Measurements from ENCODE around the gene UGT3A1.
"Not testable (repeated sequence)": the region's sequence is repeated elsewhere in the genome, so short reads cannot be mapped to it uniquely, and the experiment has no call there.

UGT3A1 gene

DNA sequence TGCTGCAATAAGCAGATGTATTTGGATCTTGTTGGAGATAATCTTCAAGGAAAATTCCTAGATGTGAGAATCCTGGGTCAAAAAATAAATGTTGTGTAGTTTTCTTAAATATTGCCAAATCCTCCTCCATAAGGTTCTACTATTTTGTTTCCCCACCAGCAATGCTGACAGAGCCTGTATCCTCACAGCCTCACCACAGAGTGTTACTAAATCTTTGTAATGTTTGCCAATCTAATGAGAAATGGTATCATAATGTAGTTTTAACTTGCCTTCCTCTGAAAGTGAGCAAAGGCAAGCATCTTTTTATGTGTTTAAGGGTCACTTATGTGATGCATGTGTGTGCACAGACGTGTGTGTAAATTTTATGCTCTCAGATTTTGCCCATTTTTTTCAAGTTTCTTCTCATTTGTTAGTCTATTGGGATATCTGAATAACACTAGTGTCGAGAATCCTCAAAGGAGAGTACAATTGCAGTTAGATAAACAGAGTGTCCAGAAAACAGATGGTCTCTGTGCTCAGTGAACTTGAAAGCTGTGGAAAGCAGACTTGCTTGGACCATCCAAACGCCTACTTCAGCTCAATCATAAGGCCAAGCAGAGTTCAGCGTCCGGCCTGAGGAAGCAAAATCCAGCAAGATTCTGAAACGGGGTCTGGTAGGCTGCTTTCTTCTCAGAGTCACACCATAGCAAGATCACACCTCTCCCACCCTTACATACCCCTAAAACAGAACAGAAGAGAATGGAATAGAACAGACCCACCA lies 35.7 kb upstream of the UGT3A1 start:
- TF ChIP-seq TAF1 (IDR thresholded peaks at IDR 0.05; ENCODE audit: low read depth, low read length): no peak
- DNase-seq (ENCODE audit: insufficient read length, low spot score) (no peak), FAIRE-seq (no peak)

DNA sequence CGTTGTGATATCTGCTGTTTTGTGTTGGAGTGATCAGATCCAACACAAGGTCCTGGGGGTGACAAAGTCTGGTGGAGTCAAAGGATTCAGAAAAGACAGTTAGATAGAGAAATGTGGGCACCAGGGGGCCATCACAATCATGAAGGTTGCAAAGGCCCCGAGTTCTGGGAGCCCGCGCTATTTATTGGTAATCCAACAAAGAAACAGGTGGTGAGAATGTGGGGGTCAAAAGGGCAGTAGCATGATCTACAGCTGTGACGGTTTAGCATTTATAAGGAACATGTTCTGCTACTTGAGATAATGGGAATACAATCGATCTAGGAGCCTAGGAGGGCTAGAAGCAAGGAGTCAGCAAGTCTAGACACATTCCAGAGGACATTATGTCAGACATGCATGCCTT lies 31.1 kb upstream of the UGT3A1 start:
- not testable (repeated sequence) for FAIRE-seq; DNase-seq (ENCODE audit: insufficient read length, low spot score)

DNA sequence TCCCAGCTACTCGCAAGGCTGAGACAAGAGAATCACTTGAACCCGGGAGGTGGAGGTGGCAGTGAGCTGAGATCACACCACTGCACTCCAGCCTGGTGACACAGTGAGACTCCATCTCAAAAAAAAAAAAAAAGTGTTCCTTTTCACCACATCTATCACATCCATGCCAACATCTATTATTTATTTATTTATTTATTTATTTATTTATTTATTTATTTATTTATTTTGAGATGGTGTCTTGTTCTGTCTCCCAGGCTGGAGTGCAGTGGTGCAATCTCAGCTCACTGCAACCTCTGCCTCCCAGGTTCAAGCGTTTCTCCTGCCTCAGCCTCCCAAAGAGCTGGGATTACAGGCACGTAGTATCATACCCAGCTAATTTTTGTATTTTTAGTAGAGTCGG lies 28.4 kb upstream of the UGT3A1 start:
- not testable (repeated sequence) for DNase-seq (ENCODE audit: insufficient read length, low spot score); FAIRE-seq

DNA sequence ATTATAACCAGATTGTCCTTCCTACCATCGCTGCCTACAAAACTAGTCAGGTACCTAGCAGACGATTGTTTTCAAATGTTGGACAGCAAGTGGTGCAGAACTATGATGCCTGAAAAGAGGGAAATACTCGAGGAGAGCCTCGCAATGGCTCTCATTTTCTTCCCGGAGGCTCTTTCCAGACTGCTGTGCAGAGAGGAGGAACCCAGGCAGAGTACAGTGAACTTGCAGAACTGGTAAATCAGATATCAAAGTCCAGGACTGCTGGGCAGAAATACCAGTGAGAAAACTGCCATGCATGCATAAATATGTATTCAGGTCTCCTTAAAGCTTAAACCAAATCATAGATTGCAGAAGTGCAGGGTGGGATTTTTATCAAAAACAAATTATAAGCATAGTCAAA lies 26.4 kb upstream of the UGT3A1 start:
- TF ChIP-seq SPI1 (IDR thresholded peaks at IDR 0.05; ENCODE audit: low read depth, low read length) (no peak), POLR2A (IDR thresholded peaks at IDR 0.05; ENCODE audit: low read depth, low read length) (no peak), PAX5 (IDR thresholded peaks at IDR 0.05; ENCODE audit: insufficient read depth, low read length, severe bottlenecking) (no peak), POU2F2 (IDR thresholded peaks at IDR 0.05; ENCODE audit: low read depth, low read length) (no peak), POLR2AphosphoS5 (IDR thresholded peaks at IDR 0.05; ENCODE audit: low read depth, low read length) (no peak), TAF1 (IDR thresholded peaks at IDR 0.05; ENCODE audit: low read depth, low read length) (no peak)
- DNase-seq (ENCODE audit: insufficient read length, low spot score) (no peak), FAIRE-seq (no peak)

DNA sequence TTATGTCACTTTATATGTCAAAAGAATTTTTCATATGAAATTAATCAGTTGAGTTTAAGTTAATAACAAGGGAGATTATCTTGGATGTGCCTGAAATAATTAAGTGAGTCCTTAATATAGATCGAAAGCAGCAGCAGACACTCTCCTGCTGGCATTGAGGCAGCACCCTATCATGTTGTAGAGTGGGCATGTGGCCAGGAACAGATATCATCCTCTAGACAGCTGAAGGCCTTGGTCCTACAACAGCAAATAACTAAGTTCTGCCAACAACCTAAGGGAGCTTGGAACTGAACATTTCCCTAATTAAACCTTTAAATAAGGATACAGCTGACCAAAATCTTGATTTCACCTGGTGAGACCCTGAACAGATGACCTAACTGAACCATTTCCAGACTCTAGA lies 25.8 kb upstream of the UGT3A1 start:
- TF ChIP-seq TAF1 (IDR thresholded peaks at IDR 0.05; ENCODE audit: low read depth, low read length) (no peak), PAX5 (IDR thresholded peaks at IDR 0.05; ENCODE audit: insufficient read depth, low read length, severe bottlenecking) (no peak), POLR2AphosphoS5 (IDR thresholded peaks at IDR 0.05; ENCODE audit: low read depth, low read length) (no peak), SPI1 (IDR thresholded peaks at IDR 0.05; ENCODE audit: low read depth, low read length) (no peak), POU2F2 (IDR thresholded peaks at IDR 0.05; ENCODE audit: low read depth, low read length) (no peak), POLR2A (IDR thresholded peaks at IDR 0.05; ENCODE audit: low read depth, low read length) (no peak)
- DNase-seq (ENCODE audit: insufficient read length, low spot score): no peak
- FAIRE-seq: no peak

DNA sequence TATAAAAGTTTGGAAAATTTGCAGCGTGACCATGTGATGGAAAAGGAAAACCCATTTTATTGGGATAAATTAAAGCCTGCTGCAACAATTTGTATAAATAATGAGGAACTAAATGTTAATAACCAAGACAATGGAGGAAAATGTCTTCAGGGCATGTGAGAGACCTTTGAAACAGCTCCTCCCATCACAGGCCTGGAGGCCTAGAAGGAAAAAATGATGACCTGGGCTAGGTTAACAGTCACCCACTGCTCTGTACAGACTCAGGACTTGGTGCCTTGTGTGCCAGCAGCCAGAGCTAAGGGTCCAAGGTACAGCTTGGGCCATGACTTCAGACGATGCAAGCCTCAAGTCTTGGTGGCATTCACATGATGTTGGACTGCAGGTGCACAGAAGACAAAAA lies 22.0 kb upstream of the UGT3A1 start:
- no peak for FAIRE-seq
- TF ChIP-seq POLR2AphosphoS5 (IDR thresholded peaks at IDR 0.05; ENCODE audit: low read depth, low read length) (no peak), TAF1 (IDR thresholded peaks at IDR 0.05; ENCODE audit: low read depth, low read length) (no peak), POLR2A (IDR thresholded peaks at IDR 0.05; ENCODE audit: low read depth, low read length) (no peak), SPI1 (IDR thresholded peaks at IDR 0.05; ENCODE audit: low read depth, low read length) (no peak), PAX5 (IDR thresholded peaks at IDR 0.05; ENCODE audit: insufficient read depth, low read length, severe bottlenecking) (no peak), POU2F2 (IDR thresholded peaks at IDR 0.05; ENCODE audit: low read depth, low read length) (no peak)
- DNase-seq (ENCODE audit: insufficient read length, low spot score): no peak

DNA sequence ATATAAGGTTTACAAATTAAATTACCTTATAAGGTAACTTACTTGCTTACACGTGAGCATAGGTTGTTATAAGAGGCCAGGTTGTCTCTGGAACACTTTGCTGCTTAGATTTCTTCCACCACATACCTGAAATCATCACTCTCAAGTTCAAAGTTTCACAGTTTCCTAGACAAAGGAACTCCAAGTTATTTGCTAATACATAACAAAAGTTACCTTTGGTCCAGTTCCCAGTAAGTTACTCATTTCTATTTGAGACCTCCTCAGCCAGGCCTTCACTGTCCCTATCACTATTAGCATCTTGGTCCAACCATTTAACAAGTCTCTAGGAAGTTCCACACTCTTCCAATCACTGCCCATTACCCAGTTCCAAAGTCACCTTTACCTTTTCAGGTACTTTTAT lies 18.5 kb upstream of the UGT3A1 start:
- FAIRE-seq (no peak), DNase-seq (ENCODE audit: insufficient read length, low spot score) (no peak)
- TF ChIP-seq SPI1 (IDR thresholded peaks at IDR 0.05; ENCODE audit: low read depth, low read length) (no peak), PAX5 (IDR thresholded peaks at IDR 0.05; ENCODE audit: insufficient read depth, low read length, severe bottlenecking) (no peak), POLR2A (IDR thresholded peaks at IDR 0.05; ENCODE audit: low read depth, low read length) (no peak), POU2F2 (IDR thresholded peaks at IDR 0.05; ENCODE audit: low read depth, low read length) (no peak), TAF1 (IDR thresholded peaks at IDR 0.05; ENCODE audit: low read depth, low read length) (no peak), POLR2AphosphoS5 (IDR thresholded peaks at IDR 0.05; ENCODE audit: low read depth, low read length) (no peak)

DNA sequence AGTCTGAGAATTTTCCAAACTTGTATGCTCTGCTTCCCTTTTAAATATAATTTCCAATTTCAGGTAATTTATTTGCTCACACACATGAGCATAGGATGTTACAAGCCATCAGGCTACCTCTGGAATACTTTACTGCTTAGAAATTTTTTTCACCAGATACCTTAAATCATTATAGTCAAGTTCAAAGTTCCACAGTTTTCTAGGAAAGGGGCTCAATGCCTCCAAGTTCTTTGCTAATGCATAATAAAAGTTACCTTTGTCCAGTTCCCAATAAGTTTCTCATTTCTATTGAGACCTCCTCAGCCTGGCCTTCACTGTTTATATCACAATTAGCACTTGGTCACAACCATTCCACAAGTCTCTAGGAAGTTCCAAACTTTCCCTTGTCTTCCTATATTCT lies 16.2 kb upstream of the UGT3A1 start:
- FAIRE-seq: no peak
- TF ChIP-seq POLR2A (IDR thresholded peaks at IDR 0.05; ENCODE audit: low read depth, low read length) (no peak), SPI1 (IDR thresholded peaks at IDR 0.05; ENCODE audit: low read depth, low read length) (no peak), TAF1 (IDR thresholded peaks at IDR 0.05; ENCODE audit: low read depth, low read length) (no peak), PAX5 (IDR thresholded peaks at IDR 0.05; ENCODE audit: insufficient read depth, low read length, severe bottlenecking) (no peak), POLR2AphosphoS5 (IDR thresholded peaks at IDR 0.05; ENCODE audit: low read depth, low read length) (no peak), POU2F2 (IDR thresholded peaks at IDR 0.05; ENCODE audit: low read depth, low read length) (no peak)
- DNase-seq (ENCODE audit: insufficient read length, low spot score): no peak

DNA sequence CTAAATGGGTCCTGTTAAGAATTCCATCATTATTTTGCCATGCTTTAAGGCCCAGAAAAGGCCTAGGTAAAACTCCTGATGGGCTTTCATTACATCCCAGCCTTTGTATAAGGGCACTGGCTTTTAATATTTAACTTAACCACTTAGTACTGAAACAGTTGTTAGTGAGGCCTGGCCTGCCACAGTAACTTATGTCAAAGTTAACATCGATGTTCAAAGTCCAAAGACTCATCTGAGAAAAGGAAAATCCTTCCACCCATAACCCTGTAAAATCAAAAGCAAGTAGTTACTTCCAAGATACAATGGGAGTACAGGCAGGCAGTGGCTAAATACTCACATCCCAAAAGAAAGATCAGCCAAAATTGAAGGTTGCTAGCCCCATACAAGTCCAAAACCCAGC lies 15.0 kb upstream of the UGT3A1 start:
- FAIRE-seq: no peak

DNA sequence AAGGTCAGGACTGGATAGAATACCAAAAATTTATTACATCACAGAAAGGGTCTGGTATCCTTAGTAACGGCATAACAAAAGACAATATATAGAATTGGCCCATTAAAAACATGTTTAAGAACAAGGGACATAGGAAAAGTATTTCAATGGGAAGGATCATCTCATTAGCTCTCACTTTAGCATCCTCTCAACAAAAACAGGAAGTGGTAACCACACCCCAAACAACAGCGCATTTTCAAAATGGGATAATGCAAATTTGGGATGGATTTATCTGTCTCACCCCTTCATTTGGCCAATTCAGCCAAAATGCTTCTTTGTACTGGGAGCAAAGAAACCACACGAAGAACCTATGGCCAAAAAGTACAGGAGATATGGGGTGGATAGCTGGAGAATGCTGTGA lies 9.8 kb upstream of the UGT3A1 start:
- FAIRE-seq (no peak), DNase-seq (ENCODE audit: insufficient read length, low spot score) (no peak)
- no peak for TF ChIP-seq TAF1 (IDR thresholded peaks at IDR 0.05; ENCODE audit: low read depth, low read length)
- TF ChIP-seq PAX5 (IDR thresholded peaks at IDR 0.05; ENCODE audit: insufficient read depth, low read length, severe bottlenecking): no peak
- no peak for TF ChIP-seq POLR2A (IDR thresholded peaks at IDR 0.05; ENCODE audit: low read depth, low read length)
- no peak for TF ChIP-seq POLR2AphosphoS5 (IDR thresholded peaks at IDR 0.05; ENCODE audit: low read depth, low read length)
- TF ChIP-seq SPI1 (IDR thresholded peaks at IDR 0.05; ENCODE audit: low read depth, low read length): peak; percentile 45; the same call in 1 of the 2 replicates
- TF ChIP-seq POU2F2 (IDR thresholded peaks at IDR 0.05; ENCODE audit: low read depth, low read length): no peak

More for the DNA sequence above, 15.0 kb upstream of the UGT3A1 start:
- DNase-seq (ENCODE audit: insufficient read length, low spot score): no peak
- TF ChIP-seq POU2F2 (IDR thresholded peaks at IDR 0.05; ENCODE audit: low read depth, low read length) (no peak), PAX5 (IDR thresholded peaks at IDR 0.05; ENCODE audit: insufficient read depth, low read length, severe bottlenecking) (no peak), POLR2A (IDR thresholded peaks at IDR 0.05; ENCODE audit: low read depth, low read length) (no peak), SPI1 (IDR thresholded peaks at IDR 0.05; ENCODE audit: low read depth, low read length) (no peak), TAF1 (IDR thresholded peaks at IDR 0.05; ENCODE audit: low read depth, low read length) (no peak), POLR2AphosphoS5 (IDR thresholded peaks at IDR 0.05; ENCODE audit: low read depth, low read length) (no peak)
